HepG2 (cell line): ENCODE measurements around the gene MBNL3. TPM values are rescaled to one million over a fixed set of nuclear protein-coding genes. Genes with fewer than 3 reads are reported as not detected.

Source experiments
- AGO1 ChIP-seq: fragments of 200-400 bp; formaldehyde crosslinking; IDR thresholded peaks from 2 replicates; pipeline ENCODE4 v1.6.1; 2017; ENCODE audit warnings: mild to moderate bottlenecking, low read depth, low read length, moderate library complexity; ENCODE audit not compliant: poor library complexity, severe bottlenecking
- ARID2 ChIP-seq: sonication (generic); formaldehyde crosslinking; IDR thresholded peaks from 2 replicates; pipeline ENCODE4 v1.8.1; 2022; ENCODE audit warnings: mild to moderate bottlenecking, missing genetic modification reagents, borderline replicate concordance
- ATAD3A ChIP-seq: sonication (generic); formaldehyde crosslinking; IDR thresholded peaks from 2 replicates; pipeline ENCODE4 v1.4.0; 2020; ENCODE audit warnings: missing genetic modification reagents
- CEBPZ ChIP-seq: IDR thresholded peaks from 2 replicates; pipeline ENCODE4 v1.6.1; 2012; ENCODE audit warnings: low read length, improper control_type of control experiment
- ELF3 ChIP-seq: IDR thresholded peaks from 2 replicates; pipeline ENCODE4 v1.6.1; 2016; ENCODE audit warnings: missing genetic modification reagents, missing compliant biosample characterization
- FOSL1 ChIP-seq: sonication (generic); formaldehyde crosslinking; IDR thresholded peaks from 2 replicates; pipeline ENCODE4 v1.9.0; 2021; ENCODE audit warnings: missing genetic modification reagents, borderline replicate concordance
- FOXA1 ChIP-seq, 2 experiments: fragments of 450-650 bp in 1 of 2; sonication (generic) in 1 of 2; formaldehyde crosslinking in 1 of 2; IDR thresholded peaks; 2 replicates each; pipeline versions ENCODE4 v1.4.0 to v1.6.1; 2016 to 2020; ENCODE audit warnings: missing genetic modification reagents in 1 of 2
- HMGA1 ChIP-seq: sonication (generic); formaldehyde crosslinking; conservative IDR thresholded peaks from 2 replicates; pipeline ENCODE4 v1.4.0; 2020; ENCODE audit warnings: missing genetic modification reagents
- HOXA5 ChIP-seq: sonication (generic); formaldehyde crosslinking; IDR thresholded peaks from 2 replicates; pipeline ENCODE4 v1.4.0; 2020; ENCODE audit warnings: missing genetic modification reagents
- KDM2A ChIP-seq: sonication (generic); formaldehyde crosslinking; IDR thresholded peaks from 2 replicates; pipeline ENCODE4 v1.4.0; 2020; ENCODE audit warnings: low read depth, missing genetic modification reagents, borderline replicate concordance
- KMT2A ChIP-seq: sonication (generic); formaldehyde crosslinking; IDR thresholded peaks from 2 replicates; pipeline ENCODE4 v1.4.0; 2020; ENCODE audit warnings: missing genetic modification reagents
- LRRFIP1 ChIP-seq: sonication (generic); formaldehyde crosslinking; conservative IDR thresholded peaks from 2 replicates; pipeline ENCODE4 v1.4.0; 2020; ENCODE audit warnings: missing genetic modification reagents
- POLR2AphosphoS5 ChIP-seq: IDR thresholded peaks from 2 replicates; pipeline ENCODE4 v1.6.1; 2012; ENCODE audit warnings: low read depth, low read length
- TAF15 ChIP-seq: fragments of 200-400 bp; formaldehyde crosslinking; IDR thresholded peaks from one replicate; pipeline ENCODE4 v1.6.1; 2018; ENCODE audit warnings: mild to moderate bottlenecking, low read depth, low read length; ENCODE audit not compliant: poor library complexity, severe bottlenecking
- ZBTB2 ChIP-seq: sonication (generic); formaldehyde crosslinking; IDR thresholded peaks from 2 replicates; pipeline ENCODE4 v1.8.0; 2022; ENCODE audit warnings: low read depth, missing genetic modification reagents
- ZFP62 ChIP-seq: sonication (generic); formaldehyde crosslinking; IDR thresholded peaks from 2 replicates; pipeline ENCODE4 v1.4.0; 2020; ENCODE audit warnings: missing genetic modification reagents
- ZNF530 ChIP-seq: sonication (generic); formaldehyde crosslinking; IDR thresholded peaks from 2 replicates; pipeline ENCODE4 v1.5.0; 2020; ENCODE audit warnings: low read depth, mild to moderate bottlenecking, missing genetic modification reagents
- ZNF549 ChIP-seq: sonication (generic); formaldehyde crosslinking; IDR thresholded peaks from 2 replicates; pipeline ENCODE4 v1.5.0; 2020; ENCODE audit warnings: missing genetic modification reagents
- ZNF737 ChIP-seq: sonication (generic); formaldehyde crosslinking; IDR thresholded peaks from 2 replicates; pipeline ENCODE4 v1.5.0; 2020; ENCODE audit warnings: missing genetic modification reagents, mild to moderate bottlenecking, borderline replicate concordance
- ZNF749 ChIP-seq: sonication (generic); formaldehyde crosslinking; IDR thresholded peaks from 2 replicates; pipeline ENCODE4 v1.8.0; 2022; ENCODE audit warnings: mild to moderate bottlenecking, missing genetic modification reagents, moderate library complexity, borderline replicate concordance
- ZNF75D ChIP-seq: sonication (generic); formaldehyde crosslinking; IDR thresholded peaks from 2 replicates; pipeline ENCODE4 v1.8.1; 2023; ENCODE audit warnings: missing genetic modification reagents, mild to moderate bottlenecking, borderline replicate concordance
- ZNF879 ChIP-seq: sonication (generic); formaldehyde crosslinking; IDR thresholded peaks from 2 replicates; pipeline ENCODE4 v1.8.1; 2023; ENCODE audit warnings: missing genetic modification reagents
- ZSCAN22 ChIP-seq: sonication (generic); formaldehyde crosslinking; IDR thresholded peaks from 2 replicates; pipeline ENCODE4 v1.4.0; 2020; ENCODE audit warnings: mild to moderate bottlenecking, missing genetic modification reagents
- polyA plus RNA-seq, 8 experiments: library from polyadenylated mRNA; depleted of rRNA in 3 of 8; stranded (reverse) in 7 of 8; unstranded in 1 of 8; fragments of >200 nt; fragmentation: Illumina TruSeq in 4 of 8; extraction: Trizol in 4 of 8; gene quantifications; 2 replicates each; pipeline versions ENCODE4 v1.2.1 to v1.2.3, GENCODE V29; 2011 to 2016; ENCODE audit warnings: low read depth in 4 of 8, missing spikeins in 1 of 8, mixed read lengths in 1 of 8; ENCODE audit not compliant: insufficient read depth in 1 of 8
- total RNA-seq, 5 experiments: library from RNA; depleted of rRNA; stranded (reverse); fragments of >200 nt; fragmentation: Illumina TruSeq; extraction: Trizol; gene quantifications; 2 replicates each; pipeline ENCODE4 v1.2.3, GENCODE V29; 2016; ENCODE audit warnings: low read depth in 1 of 5

Gene MBNL3
- total and polyA plus RNA-seq, 2 of the 13 experiments (the other 11 are each of a cell fraction or from before 2014, with no cell fraction given): 155 to 257 TPM

- no peak for TF ChIP-seq CEBPZ
- TF ChIP-seq LRRFIP1 (CRISPR knock-in tag): no peak
- TF ChIP-seq ZNF879 (CRISPR knock-in tag): no peak
- TF ChIP-seq ZNF530 (CRISPR knock-in tag): no peak
- TF ChIP-seq TAF15: no peak
- TF ChIP-seq ZBTB2: no peak
- no peak for TF ChIP-seq HMGA1 (CRISPR knock-in tag)
- TF ChIP-seq ATAD3A: no peak
- TF ChIP-seq KMT2A (CRISPR knock-in tag): peak; percentile 36; the same call in 1 of the 2 replicates
- TF ChIP-seq ZNF749: no peak
- TF ChIP-seq ZFP62 (CRISPR knock-in tag): no peak
- no peak for TF ChIP-seq KDM2A (CRISPR knock-in tag)
- peak; percentile 73 for TF ChIP-seq POLR2AphosphoS5
- no peak for TF ChIP-seq FOSL1 (CRISPR knock-in tag)
- no peak for TF ChIP-seq ZSCAN22 (CRISPR knock-in tag)
- no peak for TF ChIP-seq ARID2 (CRISPR knock-in tag)
- no peak for TF ChIP-seq AGO1
- TF ChIP-seq ZNF549: no peak
- TF ChIP-seq ELF3 (CRISPR knock-in tag): peak; percentile 67
- no peak for TF ChIP-seq ZNF75D
- TF ChIP-seq HOXA5 (CRISPR knock-in tag): no peak
- no peak for TF ChIP-seq FOXA1 (IDR thresholded peaks at IDR 0.05)
- no peak for TF ChIP-seq FOXA1 (CRISPR knock-in tag; IDR thresholded peaks at IDR 0.05)
- no peak for TF ChIP-seq ZNF737 (CRISPR knock-in tag)
These were observed 75.4 kb downstream of the MBNL3 start (continued) for GRCh38 chrX:132413459-132413858.
